ENCODE results near the gene POLR2A.

Gene POLR2A

DNA sequence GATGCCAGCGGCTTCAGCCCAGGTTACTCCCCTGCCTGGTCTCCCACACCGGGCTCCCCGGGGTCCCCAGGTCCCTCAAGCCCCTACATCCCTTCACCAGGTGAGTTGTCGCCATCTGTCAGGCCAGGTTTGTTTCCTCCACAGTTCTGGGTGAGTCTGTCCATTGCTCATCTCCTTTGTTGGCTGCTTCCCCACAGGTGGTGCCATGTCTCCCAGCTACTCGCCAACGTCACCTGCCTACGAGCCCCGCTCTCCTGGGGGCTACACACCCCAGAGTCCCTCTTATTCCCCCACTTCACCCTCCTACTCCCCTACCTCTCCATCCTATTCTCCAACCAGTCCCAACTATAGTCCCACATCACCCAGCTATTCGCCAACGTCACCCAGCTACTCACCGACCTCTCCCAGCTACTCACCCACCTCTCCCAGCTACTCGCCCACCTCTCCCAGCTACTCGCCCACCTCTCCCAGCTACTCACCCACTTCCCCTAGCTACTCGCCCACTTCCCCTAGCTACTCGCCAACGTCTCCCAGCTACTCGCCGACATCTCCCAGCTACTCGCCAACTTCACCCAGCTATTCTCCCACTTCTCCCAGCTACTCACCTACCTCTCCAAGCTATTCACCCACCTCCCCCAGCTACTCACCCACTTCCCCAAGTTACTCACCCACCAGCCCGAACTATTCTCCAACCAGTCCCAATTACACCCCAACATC is 28.8 kb downstream of the POLR2A start:
- TF ChIP-seq, protein P1, sequence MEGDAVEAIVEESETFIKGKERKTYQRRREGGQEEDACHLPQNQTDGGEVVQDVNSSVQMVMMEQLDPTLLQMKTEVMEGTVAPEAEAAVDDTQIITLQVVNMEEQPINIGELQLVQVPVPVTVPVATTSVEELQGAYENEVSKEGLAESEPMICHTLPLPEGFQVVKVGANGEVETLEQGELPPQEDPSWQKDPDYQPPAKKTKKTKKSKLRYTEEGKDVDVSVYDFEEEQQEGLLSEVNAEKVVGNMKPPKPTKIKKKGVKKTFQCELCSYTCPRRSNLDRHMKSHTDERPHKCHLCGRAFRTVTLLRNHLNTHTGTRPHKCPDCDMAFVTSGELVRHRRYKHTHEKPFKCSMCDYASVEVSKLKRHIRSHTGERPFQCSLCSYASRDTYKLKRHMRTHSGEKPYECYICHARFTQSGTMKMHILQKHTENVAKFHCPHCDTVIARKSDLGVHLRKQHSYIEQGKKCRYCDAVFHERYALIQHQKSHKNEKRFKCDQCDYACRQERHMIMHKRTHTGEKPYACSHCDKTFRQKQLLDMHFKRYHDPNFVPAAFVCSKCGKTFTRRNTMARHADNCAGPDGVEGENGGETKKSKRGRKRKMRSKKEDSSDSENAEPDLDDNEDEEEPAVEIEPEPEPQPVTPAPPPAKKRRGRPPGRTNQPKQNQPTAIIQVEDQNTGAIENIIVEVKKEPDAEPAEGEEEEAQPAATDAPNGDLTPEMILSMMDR (IDR thresholded peaks at IDR 0.05; ENCODE audit: low read depth, low read length), result no peak
- in situ Hi-C loops (cut with HindIII; ENCODE audit: low sequenced_read_pairs), result no loop called here
- no peak overlapping the region for H3K4me3 ChIP-seq (ENCODE audit: low read depth, low read length)
- DNase-seq (ENCODE audit: low read depth, low spot score), result no peak

DNA sequence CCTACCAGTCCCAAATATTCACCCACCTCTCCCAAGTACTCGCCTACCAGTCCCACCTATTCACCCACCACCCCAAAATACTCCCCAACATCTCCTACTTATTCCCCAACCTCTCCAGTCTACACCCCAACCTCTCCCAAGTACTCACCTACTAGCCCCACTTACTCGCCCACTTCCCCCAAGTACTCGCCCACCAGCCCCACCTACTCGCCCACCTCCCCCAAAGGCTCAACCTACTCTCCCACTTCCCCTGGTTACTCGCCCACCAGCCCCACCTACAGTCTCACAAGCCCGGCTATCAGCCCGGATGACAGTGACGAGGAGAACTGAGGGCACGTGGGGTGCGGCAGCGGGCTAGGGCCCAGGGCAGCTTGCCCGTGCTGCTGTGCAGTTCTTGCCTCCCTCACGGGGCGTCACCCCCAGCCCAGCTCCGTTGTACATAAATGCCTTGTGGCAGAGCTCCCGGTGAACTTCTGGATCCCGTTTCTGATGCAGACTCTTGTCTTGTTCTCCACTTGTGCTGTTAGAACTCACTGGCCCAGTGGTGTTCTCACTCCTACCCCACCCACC is 29.8 kb downstream of the POLR2A start:
- H3K4me3 ChIP-seq (ENCODE audit: low read depth, low read length), result no peak overlapping the region
- in situ Hi-C loops (cut with HindIII; ENCODE audit: low sequenced_read_pairs), result no loop called here
- TF ChIP-seq, protein P1 (IDR thresholded peaks at IDR 0.05; ENCODE audit: low read depth, low read length), result no peak
- no peak for DNase-seq (ENCODE audit: low read depth, low spot score)

DNA sequence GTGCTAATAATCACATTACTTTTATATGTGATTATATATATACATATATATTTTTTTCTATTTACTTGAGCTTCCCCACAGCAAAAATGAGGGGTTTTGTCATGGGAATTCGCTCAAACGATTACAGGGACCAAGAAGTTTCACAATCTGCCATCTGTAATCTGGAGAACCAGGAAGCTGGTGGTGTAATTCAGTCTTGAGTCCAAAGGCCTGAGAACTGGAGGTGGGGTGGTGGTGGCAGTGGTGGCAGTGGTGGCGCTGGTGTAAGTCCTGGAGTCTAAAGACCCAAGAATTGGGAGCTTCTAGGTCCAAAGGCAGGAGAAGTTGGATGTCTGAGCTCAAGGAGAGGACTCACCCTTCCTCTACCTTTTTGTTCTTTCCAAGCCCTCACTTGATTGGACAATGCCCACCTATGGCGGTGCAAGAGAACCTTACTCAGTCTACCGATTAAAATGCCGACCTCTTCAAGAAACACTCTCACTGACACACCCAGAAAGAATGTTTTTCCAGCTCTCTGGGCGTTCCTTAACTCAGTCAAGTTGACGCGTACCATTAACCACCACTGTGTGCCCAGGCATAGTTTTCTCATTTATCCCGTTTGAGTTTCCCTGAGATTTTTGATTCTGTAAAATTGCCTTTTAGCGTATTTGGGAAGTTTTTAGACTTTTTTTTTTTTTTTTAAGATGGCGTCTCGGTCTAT is 31.9 kb downstream of the POLR2A start:
- in situ Hi-C loops (cut with HindIII; ENCODE audit: low sequenced_read_pairs), result no loop called here
- TF ChIP-seq, protein P1 (IDR thresholded peaks at IDR 0.05; ENCODE audit: low read depth, low read length), result no peak
- no peak overlapping the region for H3K4me3 ChIP-seq (ENCODE audit: low read depth, low read length)
- no peak for DNase-seq (ENCODE audit: low read depth, low spot score)

GRCh38 chr17:7523033-7523432 is 38.9 kb downstream of the POLR2A start:
- peak; percentile 8 for DNase-seq (ENCODE audit: low read depth, low spot score)
- TF ChIP-seq, protein P1 (IDR thresholded peaks at IDR 0.05; ENCODE audit: low read depth, low read length), result peak; percentile 50
- in situ Hi-C loops (cut with HindIII; ENCODE audit: low sequenced_read_pairs), result no loop called here
- H3K4me3 ChIP-seq (ENCODE audit: low read depth, low read length), result no peak overlapping the region

- no peak for DNase-seq (ENCODE audit: low read depth, low spot score)
- in situ Hi-C loops (cut with HindIII; ENCODE audit: low sequenced_read_pairs), result no loop called here
- TF ChIP-seq, protein P1 (IDR thresholded peaks at IDR 0.05; ENCODE audit: low read depth, low read length), result no peak
- H3K4me3 ChIP-seq (ENCODE audit: low read depth, low read length), result no peak overlapping the region
Observed at GRCh38 chr17:7528842-7529241, 44.7 kb downstream of the POLR2A start.

- in situ Hi-C loops (cut with HindIII; ENCODE audit: low sequenced_read_pairs), result no loop called here
- no peak for DNase-seq (ENCODE audit: low read depth, low spot score)
- no peak overlapping the region for H3K4me3 ChIP-seq (ENCODE audit: low read depth, low read length)
- TF ChIP-seq, protein P1 (IDR thresholded peaks at IDR 0.05; ENCODE audit: low read depth, low read length), result no peak
Observed at GRCh38 chr17:7530023-7530900, 46.1 kb downstream of the POLR2A start.
